Bronchial smooth muscle cell (primary cell): ENCODE results near the gene FAF2. TPM values are rescaled to one million over a fixed set of nuclear protein-coding genes. Genes with fewer than 3 reads are reported as not detected.

Source experiments
- total RNA-seq: library from RNA; depleted of rRNA; stranded (reverse); fragments of >200 nt; gene quantifications from 2 replicates; pipeline ENCODE4 v1.2.1, GENCODE V29; 2014

FAF2 gene, protein sequence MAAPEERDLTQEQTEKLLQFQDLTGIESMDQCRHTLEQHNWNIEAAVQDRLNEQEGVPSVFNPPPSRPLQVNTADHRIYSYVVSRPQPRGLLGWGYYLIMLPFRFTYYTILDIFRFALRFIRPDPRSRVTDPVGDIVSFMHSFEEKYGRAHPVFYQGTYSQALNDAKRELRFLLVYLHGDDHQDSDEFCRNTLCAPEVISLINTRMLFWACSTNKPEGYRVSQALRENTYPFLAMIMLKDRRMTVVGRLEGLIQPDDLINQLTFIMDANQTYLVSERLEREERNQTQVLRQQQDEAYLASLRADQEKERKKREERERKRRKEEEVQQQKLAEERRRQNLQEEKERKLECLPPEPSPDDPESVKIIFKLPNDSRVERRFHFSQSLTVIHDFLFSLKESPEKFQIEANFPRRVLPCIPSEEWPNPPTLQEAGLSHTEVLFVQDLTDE
- total RNA-seq, result 33.7 and 34.3 TPM in 2 replicates

DNA sequence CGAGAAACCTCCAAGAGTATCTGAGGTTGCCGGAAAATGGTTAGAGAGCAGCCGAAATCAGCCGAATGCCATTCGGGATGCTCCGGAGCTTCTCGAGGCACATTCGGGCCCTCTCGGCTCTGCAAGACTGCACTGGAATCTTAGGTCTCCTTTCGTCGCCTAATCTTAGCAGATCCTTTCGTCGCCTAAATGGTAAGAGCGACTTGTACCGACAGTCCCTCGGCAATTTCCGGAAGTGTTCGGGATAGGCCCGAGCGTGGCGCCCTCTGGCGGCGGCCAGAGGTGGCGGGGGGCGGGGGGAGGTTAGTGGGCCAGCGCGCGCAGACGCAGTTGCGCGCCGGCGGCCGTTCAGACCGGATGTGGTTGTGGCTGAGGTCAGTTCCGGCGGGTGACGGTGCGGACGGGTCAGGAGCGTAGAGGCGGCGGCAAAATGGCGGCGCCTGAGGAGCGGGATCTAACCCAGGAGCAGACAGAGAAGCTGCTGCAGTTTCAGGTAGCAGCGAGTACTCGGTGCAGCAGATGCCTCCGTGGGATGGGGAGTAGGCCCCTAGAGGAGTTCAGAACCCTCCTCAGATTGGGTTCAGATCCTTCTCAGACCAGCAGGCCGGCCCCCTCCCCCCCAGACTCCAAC is at the start of gene FAF2:
FAF2 (plus strand) TSS at position 408 of the 631 bp plus-strand sequence; CDS start at position 431, 23 bp downstream.

DNA sequence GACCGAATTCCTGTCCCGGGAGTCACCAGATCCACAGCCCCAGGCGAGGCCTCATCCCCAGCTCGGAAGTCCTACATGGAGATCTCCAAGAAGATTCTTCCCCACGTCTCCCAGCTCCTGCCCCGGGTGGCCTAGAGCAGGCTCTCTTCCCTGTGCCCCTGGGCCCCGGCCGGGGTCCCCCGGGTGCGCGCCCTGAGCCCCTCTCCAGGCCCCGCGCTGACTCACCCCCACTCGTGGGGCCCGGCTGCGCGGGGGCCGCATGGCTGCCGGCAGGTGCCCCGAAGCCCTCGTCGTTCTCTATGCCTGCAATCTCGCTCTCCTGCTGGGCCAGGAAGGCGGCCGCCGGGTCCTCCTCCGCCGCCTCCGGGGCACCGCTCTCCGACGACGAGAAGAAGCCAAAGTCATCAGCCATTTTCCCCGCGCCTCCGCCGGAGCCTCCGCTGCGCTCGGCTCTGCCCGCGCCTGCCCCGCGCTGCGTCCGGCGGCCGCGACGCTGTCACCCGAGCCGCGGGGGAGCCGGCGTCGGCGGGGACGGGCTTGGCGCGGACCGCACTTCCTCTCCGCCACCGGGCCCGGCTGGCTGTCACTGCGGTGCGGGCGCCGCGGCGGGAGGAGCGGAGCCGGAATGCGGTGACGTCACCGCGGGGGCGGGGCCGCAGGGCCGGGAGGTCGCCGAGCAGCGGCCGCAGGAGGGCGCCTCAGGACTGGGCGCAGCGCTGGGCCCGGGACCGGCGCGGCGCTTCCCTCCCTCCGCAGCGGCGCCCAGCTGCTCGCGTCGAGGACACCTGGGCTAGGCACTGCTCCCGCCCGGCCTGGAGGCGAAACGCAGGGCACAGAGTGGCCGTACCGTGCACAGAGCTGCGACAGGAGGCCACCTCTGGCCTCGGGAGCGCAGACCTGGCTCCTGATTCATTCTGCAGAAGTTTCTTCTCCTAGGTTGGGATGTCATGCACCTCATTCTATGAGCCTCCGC is 31.9 kb upstream of the FAF2 start, which contains the start of gene CLTB:
CLTB (minus strand) TSS at position 588 of the 973 bp plus-strand sequence; CDS start at position 412, 176 bp downstream.

GRCh38 chr5:176536902-176537553 is 88.8 kb downstream of the FAF2 start, which contains the start of gene RNF44:
Gene RNF44 (minus strand): TSS chr5:176537402. CDS start chr5:176532472, 4,930 bp downstream.

DNA sequence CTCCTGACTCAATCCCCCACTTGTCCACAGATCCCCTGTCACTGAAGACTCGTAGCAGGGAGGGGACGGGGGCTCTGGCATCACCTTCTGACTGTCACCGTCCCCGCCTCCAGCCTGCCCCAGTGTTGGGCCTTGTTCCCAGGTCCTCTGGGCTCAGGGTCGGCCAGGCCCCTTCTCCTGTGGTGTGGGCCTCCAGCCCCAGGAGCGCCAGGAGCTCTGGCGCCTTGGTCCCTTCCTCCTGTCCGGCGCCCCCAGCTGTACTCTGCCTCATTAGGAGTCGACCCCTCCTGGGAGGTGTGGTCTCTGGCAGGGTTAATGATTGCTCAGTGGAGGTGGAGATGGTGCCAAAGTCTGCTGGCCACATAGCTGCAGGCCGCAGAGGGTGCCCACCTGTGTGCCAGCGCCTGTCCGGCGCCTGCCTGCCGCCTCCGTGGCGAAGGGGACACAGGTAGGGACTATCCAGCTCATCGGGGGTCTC is 100.8 kb downstream of the FAF2 start, which contains the start of gene CDHR2:
CDHR2 (plus strand) TSS at position 376 of the 478 bp plus-strand sequence. CDS start 16,011 bp downstream, outside the sequence.

Other genes with a start within 250 kb of the FAF2 start
- 1.6 and 1.7 TPM in 2 replicates for gene SIMC1, start 210.0 kb upstream of the FAF2 start, total RNA-seq
- 29.5 and 41.8 TPM in 2 replicates for gene KIAA1191, start 86.6 kb upstream of the FAF2 start, total RNA-seq
- gene ARL10, start 82.9 kb upstream of the FAF2 start, total RNA-seq, result 7.6 and 11.3 TPM in 2 replicates
- gene NOP16, start 59.8 kb upstream of the FAF2 start, total RNA-seq, result 7.3 and 7.7 TPM in 2 replicates
- 23.8 and 29.9 TPM in 2 replicates for gene HIGD2A, start 59.6 kb upstream of the FAF2 start, total RNA-seq
- 65.6 and 103 TPM in 2 replicates for gene CLTB, start 31.8 kb upstream of the FAF2 start, total RNA-seq
- gene RNF44, start 89.0 kb downstream of the FAF2 start, total RNA-seq, result 2.1 and 2.5 TPM in 2 replicates
- 0.09 and 0.32 TPM in 2 replicates for gene CDHR2, start 101.0 kb downstream of the FAF2 start, total RNA-seq
- 1.8 and 3.2 TPM in 2 replicates for gene GPRIN1, start 161.8 kb downstream of the FAF2 start, total RNA-seq
- gene SNCB, start 182.1 kb downstream of the FAF2 start, total RNA-seq, result 0.09 and 0.32 TPM in 2 replicates
- gene EIF4E1B, start 182.3 kb downstream of the FAF2 start, total RNA-seq, result 0.26 TPM in 1 of 2 replicates, not detected in the other
- gene TSPAN17, start 199.1 kb downstream of the FAF2 start, total RNA-seq, result 21.6 and 29.5 TPM in 2 replicates